ENCODE data around the gene MAEA. TPM values are rescaled to one million over a fixed set of nuclear protein-coding genes. Genes with fewer than 3 reads are reported as not detected.
A peak's percentile ranks its signal among the peaks of the same experiment; 100 is the strongest.

MAEA gene
- total RNA-seq, 3 donors from 2014 or later, result 49.9 to 76.7 (median 62.3) TPM

DNA sequence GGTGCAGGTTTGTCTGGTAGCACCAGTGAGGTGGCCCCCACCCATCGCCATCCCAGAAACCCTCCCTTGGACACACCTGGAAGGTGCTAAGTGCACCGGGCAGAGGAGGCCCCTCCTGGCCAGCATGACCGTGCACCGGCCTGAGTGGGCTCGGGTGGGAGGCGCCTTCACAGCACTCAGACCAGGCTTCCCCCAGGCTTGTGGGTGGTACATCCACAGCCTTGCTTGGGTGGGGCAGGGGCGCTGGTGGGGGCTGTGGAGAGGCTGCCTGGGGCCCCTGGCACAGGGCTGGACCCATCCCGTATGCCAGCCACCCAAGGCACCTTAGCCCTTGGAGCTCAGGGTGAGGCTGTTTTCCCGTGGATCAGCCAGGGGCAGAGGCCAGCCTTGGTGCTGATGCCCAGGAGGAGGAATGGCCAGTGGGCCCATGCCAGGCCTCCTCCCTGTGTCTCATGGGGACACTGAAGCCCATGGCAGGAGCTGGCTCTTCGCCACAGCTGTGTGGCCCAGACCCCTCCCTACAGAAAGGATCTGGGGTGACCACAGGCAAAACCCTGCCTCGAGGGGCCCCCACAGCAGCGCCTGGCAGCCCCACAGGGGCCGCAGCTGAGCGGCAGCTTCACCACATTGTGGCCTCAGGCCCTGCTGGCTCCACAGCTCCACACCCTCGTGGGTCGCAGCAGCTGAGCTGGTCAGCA, 95.1 kb downstream of the MAEA start:
- H3K4me1 ChIP-seq, result no peaks in the 10 kb centered on the region
- no peaks in the 10 kb centered on the region for H3K27me3 ChIP-seq
- no peak overlapping the region for H3K27ac ChIP-seq
- no peaks in the 10 kb centered on the region for H3K36me3 ChIP-seq
- intact Hi-C loops (cut with DNase I; ENCODE audit: low total_unique reads), result no loop called here
- TF ChIP-seq POLR2A (IDR thresholded peaks at IDR 0.05), result no peak
- no peak for TF ChIP-seq POLR2AphosphoS5 (IDR thresholded peaks at IDR 0.05)
- no peak for TF ChIP-seq CTCF (IDR thresholded peaks at IDR 0.05)
- DNase-seq (ENCODE audit: low spot score in 2 of 2), result peak in 1 of 2 donors; percentile 51
- no peak overlapping the region for H3K4me3 ChIP-seq
- peaks cover 0 to 5% of the 10 kb centered on the region in 2 donors for H3K9me3 ChIP-seq

DNA sequence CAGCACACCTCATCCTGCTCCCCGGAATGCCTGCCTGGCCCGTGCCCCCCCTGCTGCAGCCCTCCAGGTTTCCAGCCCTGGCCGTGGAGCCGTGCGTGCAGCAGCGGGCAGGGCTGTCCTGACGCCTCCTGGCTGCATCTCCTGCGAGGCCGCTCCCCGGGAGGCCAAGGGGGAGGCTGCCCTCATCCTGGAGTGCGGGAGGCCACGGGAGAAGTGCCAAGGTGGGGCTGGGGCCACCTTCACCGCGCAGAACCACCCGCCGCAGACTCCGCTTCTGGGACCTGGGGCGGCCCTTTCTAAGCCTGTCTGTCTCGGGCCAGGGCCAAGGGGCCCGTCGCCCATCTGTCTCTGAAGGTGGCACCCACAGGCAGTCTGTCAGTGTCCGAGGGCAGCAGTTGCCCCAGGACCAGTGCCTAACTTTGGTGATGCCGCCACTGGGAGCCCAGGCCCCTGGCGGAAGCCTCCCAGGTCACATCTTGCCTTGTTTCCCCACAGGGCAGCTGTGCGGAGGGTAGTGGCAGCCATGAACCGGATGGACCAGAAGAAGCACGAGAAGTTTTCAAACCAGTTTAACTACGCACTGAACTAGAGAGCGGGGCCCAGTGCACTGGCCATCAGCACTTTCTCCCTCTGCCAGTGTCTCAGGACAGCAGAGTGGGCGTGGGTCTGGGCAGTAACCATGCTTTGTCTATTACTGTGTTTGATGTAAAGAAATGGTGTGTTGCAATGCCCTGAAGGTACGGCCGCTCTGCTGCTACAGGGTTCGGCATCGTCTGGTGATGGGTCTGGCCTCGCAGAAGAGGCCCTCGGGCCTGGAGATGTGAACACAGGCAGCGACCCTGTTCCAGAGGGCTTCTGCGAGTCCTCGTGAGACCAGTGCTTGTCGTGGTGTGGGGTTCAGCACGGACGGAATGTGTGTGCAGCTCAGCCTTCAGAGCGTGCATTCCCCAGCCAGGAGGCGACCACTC, 96.0 kb downstream of the MAEA start:
- no peak for TF ChIP-seq POLR2A (IDR thresholded peaks at IDR 0.05)
- no peak for TF ChIP-seq CTCF (IDR thresholded peaks at IDR 0.05)
- TF ChIP-seq POLR2AphosphoS5 (IDR thresholded peaks at IDR 0.05), result no peak
- intact Hi-C loops (cut with DNase I; ENCODE audit: low total_unique reads), result no loop called here
- Histone ChIP-seq H3K4me1 (no peaks in the 10 kb centered on the region), H3K36me3 (no peaks in the 10 kb centered on the region), H3K9me3 (peaks cover 0 to 5% of the 10 kb centered on the region in 2 donors), H3K27me3 (no peaks in the 10 kb centered on the region), H3K27ac (no peak overlapping the region), H3K4me3 (no peak overlapping the region)
- peak in 1 of 2 donors; percentile 43 for DNase-seq (ENCODE audit: low spot score in 2 of 2)

Other genes starting within 250 kb of the MAEA start
- 10 to 100 TPM in 1 of 3 donors, 1 to 10 TPM in 2; 5.1 to 15.7 (median 6.4) TPM for gene RNF212, start 176.3 kb upstream of the MAEA start, total RNA-seq
- gene SPON2, start 117.3 kb upstream of the MAEA start, total RNA-seq, result 10 to 100 TPM; 35.3 to 59.4 (median 36.1) TPM
- 100 to 1,000 TPM; 130 to 159 (median 133) TPM for gene CTBP1, start 40.8 kb upstream of the MAEA start, total RNA-seq
- 10 to 100 TPM; 13.9 to 22.9 (median 14.3) TPM for gene UVSSA, start 57.3 kb downstream of the MAEA start, total RNA-seq
- not detected for gene NKX1-1, start 116.6 kb downstream of the MAEA start, total RNA-seq